Body of pancreas (tissue), 4 donors: ENCODE results near the gene NRIP1. TPM values are rescaled to one million over a fixed set of nuclear protein-coding genes. Genes with fewer than 3 reads are reported as not detected.
"Not testable (repeated sequence)": the region's sequence is repeated elsewhere in the genome, so short reads cannot be mapped to it uniquely, and the experiment has no call there.

Experiments used
- ATAC-seq: fragments of 150-250 bp; one replicate; pipeline ENCODE4 v1.9.1; 2016
- DNase-seq, 4 donors: peaks; one replicate each; pipeline ENCODE4 v3.0.0-alpha.2; 2019
- H3K27ac ChIP-seq, 4 donors: fragments of 200-600 bp; sonication (generic); 1 replicate in 3 of 4; 2 replicates in 1 of 4; pipeline versions ENCODE4 v1.5.1 to v1.6.1; 2016 to 2019; ENCODE audit warnings: mild to moderate bottlenecking in 1 of 4, mixed read lengths in 1 of 4, moderate library complexity in 1 of 4
- H3K27me3 ChIP-seq, 2 donors: fragments of 200-600 bp; sonication (generic); one replicate each; pipeline ENCODE4 v1.6.0; 2016; ENCODE audit warnings: mild to moderate bottlenecking in 1 of 2
- H3K36me3 ChIP-seq, 2 donors: fragments of 200-600 bp; sonication (generic); replicated peaks in 1 of 2; 2 replicates each; pipeline ENCODE4 v1.5.1; 2016; ENCODE audit warnings: low read depth in 2 of 2; ENCODE audit not compliant: insufficient read depth in 1 of 2
- H3K4me1 ChIP-seq: fragments of 200-600 bp; sonication (generic); one replicate; pipeline ENCODE4 v1.6.0; 2016
- H3K4me3 ChIP-seq, 2 donors: fragments of 200-600 bp; sonication (generic); 1 replicate in 1 of 2; 2 replicates in 1 of 2; pipeline ENCODE4 v1.5.1; 2016 to 2019
- H3K9me3 ChIP-seq, 3 donors: fragments of 200-600 bp; sonication (generic); 1 replicate in 2 of 3; 2 replicates in 1 of 3; pipeline ENCODE4 v1.5.1; 2016
- CTCF ChIP-seq, 7 experiments: fragments of 450-650 bp in 4 of 7; fragments of 200-600 bp in 3 of 7; sonication (generic) in 3 of 7; IDR thresholded peaks; one replicate each; pipeline ENCODE4 v1.5.1; 2016 to 2019; ENCODE audit warnings: antibody characterized with exemption in 7 of 7
- POLR2A ChIP-seq, 3 donors: fragments of 450-650 bp; IDR thresholded peaks; one replicate each; pipeline ENCODE4 v1.6.1; 2016; ENCODE audit warnings: antibody characterized with exemption in 3 of 3, mild to moderate bottlenecking in 2 of 3
- WGBS, 2 donors: methylation state at CpG; one replicate each; pipeline ENCODE4 v1.1.5; 2017; 5-methylcytosine and 5-hydroxymethylcytosine counted together
- intact Hi-C: fragments of 100-400 bp; cut with DNase I; formaldehyde crosslinking; loops from one replicate; pipeline ENCODE4 v1.15.1; 2023
- total RNA-seq, 2 donors: library from RNA; depleted of rRNA; stranded (reverse); fragments of >200 nt; gene quantifications; one replicate each; pipeline ENCODE4 v1.1.0, GENCODE V29; 2016

The NRIP1 gene
- total RNA-seq, 2 donors from 2014 or later, result 18.5 to 27.8 TPM

GRCh38 chr21:14945176-14945575 lies 119.6 kb downstream of the NRIP1 start:
- DNase-seq (no peak), ATAC-seq (no peak)
- TF ChIP-seq POLR2A (IDR thresholded peaks at IDR 0.05), result no peak
- no peak for TF ChIP-seq CTCF (IDR thresholded peaks at IDR 0.05)
- Histone ChIP-seq H3K4me1 (no peaks in the 10 kb centered on the region), H3K9me3 (no peaks in the 10 kb centered on the region), H3K36me3 (no peaks in the 10 kb centered on the region), H3K27ac (no peak overlapping the region), H3K27me3 (no peaks in the 10 kb centered on the region), H3K4me3 (no peak overlapping the region)
- 71 to 81% methylated on average over 3 of the region's 3 CpGs for WGBS, 2 donors
- intact Hi-C loops, result no loop called here

GRCh38 chr21:14943616-14944015 lies 121.2 kb downstream of the NRIP1 start:
- H3K27me3 ChIP-seq, result no peaks in the 10 kb centered on the region
- intact Hi-C loops, result no loop called here
- no peak overlapping the region for H3K4me3 ChIP-seq
- 87 to 88% methylated on average over 3 of the region's 3 CpGs for WGBS, 2 donors
- DNase-seq (no peak), ATAC-seq (no peak)
- H3K9me3 ChIP-seq, result peaks cover 0 to 5% (median 0%) of the 10 kb centered on the region in 3 donors
- H3K36me3 ChIP-seq, result no peaks in the 10 kb centered on the region
- H3K4me1 ChIP-seq, result no peaks in the 10 kb centered on the region
- TF ChIP-seq CTCF (IDR thresholded peaks at IDR 0.05), result no peak
- TF ChIP-seq POLR2A (IDR thresholded peaks at IDR 0.05), result no peak
- no peak overlapping the region for H3K27ac ChIP-seq

- no peak for TF ChIP-seq POLR2A (IDR thresholded peaks at IDR 0.05)
- no peak for TF ChIP-seq CTCF (IDR thresholded peaks at IDR 0.05)
- Histone ChIP-seq H3K27me3 (no peaks in the 10 kb centered on the region), H3K4me1 (no peaks in the 10 kb centered on the region), H3K27ac (no peak overlapping the region), H3K9me3 (peaks cover 0 to 5% (median 0%) of the 10 kb centered on the region in 3 donors), H3K36me3 (no peaks in the 10 kb centered on the region), H3K4me3 (no peak overlapping the region)
- intact Hi-C loops, result no loop called here
- ATAC-seq, result no peak
- WGBS, 2 donors, result 62 to 66% methylated on average over 2 of the region's 2 CpGs
- no peak for DNase-seq
These were observed 121.9 kb downstream of the NRIP1 start for GRCh38 chr21:14942801-14943490.

- H3K4me1 ChIP-seq, intact Hi-C loops, H3K27ac ChIP-seq, ATAC-seq, DNase-seq, H3K4me3 ChIP-seq, H3K27me3 ChIP-seq, H3K36me3 ChIP-seq, H3K9me3 ChIP-seq: not testable (repeated sequence)
- WGBS, 2 donors, result 85 to 88% methylated on average over 11 of the region's 13 CpGs
These were observed 137.5 kb downstream of the NRIP1 start for GRCh38 chr21:14927324-14927723.

- no peak overlapping the region for H3K4me3 ChIP-seq
- no peaks in the 10 kb centered on the region for H3K36me3 ChIP-seq
- no peaks in the 10 kb centered on the region for H3K9me3 ChIP-seq
- 72 to 82% methylated on average over 3 of the region's 3 CpGs for WGBS, 2 donors
- no peak for DNase-seq
- H3K4me1 ChIP-seq, result no peaks in the 10 kb centered on the region
- H3K27ac ChIP-seq, result no peak overlapping the region
- H3K27me3 ChIP-seq, result no peaks in the 10 kb centered on the region
- TF ChIP-seq CTCF (IDR thresholded peaks at IDR 0.05) (no peak), POLR2A (IDR thresholded peaks at IDR 0.05) (no peak)
- ATAC-seq, result no peak
- intact Hi-C loops, result no loop called here
These were observed 138.6 kb downstream of the NRIP1 start for GRCh38 chr21:14926186-14926585.
